H9 (cell line): ENCODE measurements around the gene TMEM127. TPM values are rescaled to one million over a fixed set of nuclear protein-coding genes. Genes with fewer than 3 reads are reported as not detected.

ENCODE experiments used
- DNase-seq: peaks from one replicate; pipeline ENCODE4 v3.0.0-alpha.2; 2017
- H2AFZ ChIP-seq: one replicate; pipeline ENCODE4 v1.6.1; 2013; ENCODE audit warnings: mild to moderate bottlenecking, low read length, control low read depth, moderate library complexity
- H2AK5ac ChIP-seq: 2 replicates; pipeline ENCODE4 v1.6.1; 2013; ENCODE audit warnings: low read length, control low read depth, mixed read lengths; ENCODE audit not compliant: insufficient read length
- H2BK120ac ChIP-seq: one replicate; pipeline ENCODE4 v1.6.1; 2013; ENCODE audit warnings: low read depth, mild to moderate bottlenecking, low read length, control low read depth, inconsistent platforms; ENCODE audit not compliant: poor library complexity, severe bottlenecking
- H2BK12ac ChIP-seq: 2 replicates; pipeline ENCODE4 v1.6.1; 2013; ENCODE audit warnings: low read length, control low read depth, mixed read lengths, low read depth; ENCODE audit not compliant: insufficient read length
- H2BK15ac ChIP-seq: 2 replicates; pipeline ENCODE4 v1.6.1; 2013; ENCODE audit warnings: low read depth, low read length, control low read depth
- H2BK20ac ChIP-seq: one replicate; pipeline ENCODE4 v1.6.1; 2013; ENCODE audit warnings: low read depth, mild to moderate bottlenecking, low read length, control low read depth, inconsistent platforms; ENCODE audit not compliant: poor library complexity, severe bottlenecking
- H2BK5ac ChIP-seq: 2 replicates; pipeline ENCODE4 v1.6.1; 2013; ENCODE audit warnings: low read length, control low read depth, mixed read lengths; ENCODE audit not compliant: insufficient read length
- H3K14ac ChIP-seq: 2 replicates; pipeline ENCODE4 v1.6.1; 2013; ENCODE audit warnings: low read length, control low read depth; ENCODE audit not compliant: insufficient read depth
- H3K18ac ChIP-seq: 2 replicates; pipeline ENCODE4 v1.6.1; 2013; ENCODE audit warnings: low read depth, mild to moderate bottlenecking, mixed read lengths, low read length, control low read depth; ENCODE audit not compliant: insufficient read length
- H3K23ac ChIP-seq: 2 replicates; pipeline ENCODE4 v1.6.1; 2013; ENCODE audit warnings: low read length, control low read depth, mixed read lengths, low read depth; ENCODE audit not compliant: insufficient read length
- H3K23me2 ChIP-seq: 2 replicates; pipeline ENCODE4 v1.6.1; 2013; ENCODE audit warnings: low read depth, mild to moderate bottlenecking, mixed read lengths, low read length, control low read depth; ENCODE audit not compliant: insufficient read length, poor library complexity, severe bottlenecking
- H3K27ac ChIP-seq: 2 replicates; pipeline ENCODE4 v1.5.1; 2013; ENCODE audit warnings: low read length, control low read depth, mixed read lengths, low read depth; ENCODE audit not compliant: insufficient read length
- H3K27me3 ChIP-seq: 2 replicates; pipeline ENCODE4 v1.6.1; 2013; ENCODE audit warnings: low read length, control low read depth, inconsistent platforms; ENCODE audit not compliant: insufficient read depth
- H3K4ac ChIP-seq: 2 replicates; pipeline ENCODE4 v1.6.1; 2013; ENCODE audit warnings: low read depth, mild to moderate bottlenecking, control low read depth, inconsistent platforms, low read length, moderate library complexity
- H3K4me1 ChIP-seq: 2 replicates; pipeline ENCODE4 v1.6.1; 2013; ENCODE audit warnings: low read length, control low read depth, inconsistent platforms; ENCODE audit not compliant: insufficient read depth
- H3K4me2 ChIP-seq: 2 replicates; pipeline ENCODE4 v1.6.1; 2013; ENCODE audit warnings: low read length, control low read depth, mixed read lengths; ENCODE audit not compliant: insufficient read length, insufficient read depth
- H3K56ac ChIP-seq: 2 replicates; pipeline ENCODE4 v1.6.1; 2013; ENCODE audit warnings: low read depth, mild to moderate bottlenecking, mixed read lengths, low read length, control low read depth; ENCODE audit not compliant: insufficient read length
- H3K79me1 ChIP-seq: 2 replicates; pipeline ENCODE4 v1.6.1; 2013; ENCODE audit warnings: low read depth, mild to moderate bottlenecking, moderate library complexity, low read length, control low read depth, inconsistent platforms; ENCODE audit not compliant: insufficient read depth, poor library complexity, severe bottlenecking
- H3K79me2 ChIP-seq: 2 replicates; pipeline ENCODE4 v1.6.1; 2013; ENCODE audit warnings: low read length, control low read depth, inconsistent platforms; ENCODE audit not compliant: insufficient read depth
- H3K9ac ChIP-seq: 2 replicates; pipeline ENCODE4 v1.6.1; 2013; ENCODE audit warnings: low read length, control low read depth, mixed read lengths; ENCODE audit not compliant: insufficient read length; ENCODE audit errors: extremely low read depth
- H3K9me3 ChIP-seq: one replicate; pipeline ENCODE4 v1.6.1; 2013; ENCODE audit warnings: low read depth, low read length, inconsistent platforms; ENCODE audit not compliant: control insufficient read depth
- H3T11ph ChIP-seq: one replicate; pipeline ENCODE4 v1.6.1; 2013; ENCODE audit warnings: mild to moderate bottlenecking, low read length, control low read depth, inconsistent platforms
- H4K20me1 ChIP-seq: one replicate; pipeline ENCODE4 v1.6.1; 2013; ENCODE audit not compliant: control insufficient read depth, insufficient read length, insufficient read depth
- H4K5ac ChIP-seq: 2 replicates; pipeline ENCODE4 v1.6.1; 2013; ENCODE audit warnings: low read depth, mild to moderate bottlenecking, mixed read lengths, low read length, control low read depth; ENCODE audit not compliant: insufficient read length
- H4K8ac ChIP-seq: replicated peaks from 2 replicates; pipeline ENCODE4 v1.6.1; 2013; ENCODE audit warnings: low read length, control low read depth, mixed read lengths, low read depth; ENCODE audit not compliant: insufficient read length
- H4K91ac ChIP-seq: 2 replicates; pipeline ENCODE4 v1.6.1; 2013; ENCODE audit warnings: low read depth, mild to moderate bottlenecking, moderate library complexity, mixed read lengths, low read length, control low read depth; ENCODE audit not compliant: insufficient read length
- H3K27ac Mint-ChIP-seq, 3 experiments: 2 replicates in 2 of 3; 3 replicates in 1 of 3; pipeline ENCODE4 v1.8.0; 2020 to 2021; ENCODE audit warnings: mixed read lengths in 3 of 3, mild to moderate bottlenecking in 1 of 3, moderate library complexity in 1 of 3
- H3K27me3 Mint-ChIP-seq: 2 replicates; pipeline ENCODE4 v1.8.0; 2021; ENCODE audit warnings: low read depth, mild to moderate bottlenecking, moderate library complexity, mixed read lengths
- H3K36me3 Mint-ChIP-seq, 3 experiments: 2 replicates in 2 of 3; 3 replicates in 1 of 3; pipeline ENCODE4 v1.8.0; 2020 to 2021; ENCODE audit warnings: low read depth in 3 of 3, mixed read lengths in 3 of 3; ENCODE audit not compliant: insufficient read depth in 1 of 3
- H3K4me1 Mint-ChIP-seq, 2 experiments: 2 replicates each; pipeline ENCODE4 v1.8.0; 2020; ENCODE audit warnings: mixed read lengths in 2 of 2
- H3K4me3 Mint-ChIP-seq, 2 experiments: 2 replicates in 1 of 2; 3 replicates in 1 of 2; pipeline ENCODE4 v1.8.0; 2020 to 2021; ENCODE audit warnings: mild to moderate bottlenecking in 2 of 2, mixed read lengths in 2 of 2, moderate library complexity in 1 of 2
- H3K9me3 Mint-ChIP-seq, 2 experiments: 2 replicates in 1 of 2; 3 replicates in 1 of 2; pipeline ENCODE4 v1.8.0; 2020; ENCODE audit warnings: mild to moderate bottlenecking in 2 of 2, mixed read lengths in 2 of 2, moderate library complexity in 1 of 2
- CTCF ChIP-seq: fragments of 200-600 bp; sonication (generic); conservative IDR thresholded peaks from 3 replicates; pipeline ENCODE4 v1.8.0; 2021; ENCODE audit warnings: antibody characterized with exemption, mild to moderate bottlenecking
- WGBS: extraction: QIAGEN DNeasy Blood & Tissue Kit; methylation state at CpG from one replicate; pipeline ENCODE4 v1.1.7; 2013; ENCODE audit warnings: missing lambda C conversion rate, low lambda C conversion rate, mixed read lengths; ENCODE audit not compliant: insufficient read length; ENCODE audit errors: extremely low coverage; 5-methylcytosine and 5-hydroxymethylcytosine counted together
- total RNA-seq: library from RNA; stranded (reverse); gene quantifications from 2 replicates; pipeline ENCODE4 v1.2.1, GENCODE V29; 2021

TMEM127 gene
- total RNA-seq, 1 experiment from 2014 or later = 30.1 TPM

- no peaks in the 10 kb centered on the region for H3K27me3 ChIP-seq
- no peaks in the 10 kb centered on the region for H4K20me1 ChIP-seq
- H2BK20ac ChIP-seq = no peak overlapping the region
- H3K27ac ChIP-seq = no peak overlapping the region
- H2AK5ac ChIP-seq = no peak overlapping the region
- no peaks in the 10 kb centered on the region for H3K79me1 ChIP-seq
- H3K23ac ChIP-seq = no peak overlapping the region
- no peak overlapping the region for H3K4ac ChIP-seq
- Mint-ChIP-seq H3K36me3 (peaks cover 4 to 21% (median 13%) of the 10 kb centered on the region in 3 experiments; a peak in 6 of 7 replicates), H3K4me3 (no peak overlapping the region), H3K27ac (peak overlapping the region in 2 of 3 experiments; percentile 36 to 68; a peak in 1 of 7 replicates), H3K4me1 (no peaks in the 10 kb centered on the region; a peak in 1 of 4 replicates), H3K9me3 (no peaks in the 10 kb centered on the region), H3K27me3 (no peaks in the 10 kb centered on the region; the same call in 1 of the 2 replicates)
- WGBS = no CpG with 5 or more reads among the region's 4 CpGs
- no peaks in the 10 kb centered on the region for H3K23me2 ChIP-seq
- no peak overlapping the region for H4K8ac ChIP-seq
- TF ChIP-seq CTCF = no peak
- no peaks in the 10 kb centered on the region for H3K4me1 ChIP-seq
- DNase-seq = no peak
- H4K91ac ChIP-seq = no peak overlapping the region
- H3K56ac ChIP-seq = no peak overlapping the region
- H3K4me2 ChIP-seq = no peak overlapping the region
- H2BK15ac ChIP-seq = no peak overlapping the region
- no peaks in the 10 kb centered on the region for H3K9me3 ChIP-seq
- no peak overlapping the region for H2BK120ac ChIP-seq
- no peaks in the 10 kb centered on the region for H3K79me2 ChIP-seq
- no peak overlapping the region for H2AFZ ChIP-seq
- H3T11ph ChIP-seq = no peak overlapping the region
- no peak overlapping the region for H2BK5ac ChIP-seq
- no peak overlapping the region for H2BK12ac ChIP-seq
- H3K9ac ChIP-seq = no peak overlapping the region
- H3K18ac ChIP-seq = no peak overlapping the region
- H3K14ac ChIP-seq = no peak overlapping the region
- H4K5ac ChIP-seq = no peak overlapping the region
These were observed 17.2 kb downstream of the TMEM127 start for GRCh38 chr2:96248624-96249023.
